ENCODE data around the gene KLHL1.

DNA sequence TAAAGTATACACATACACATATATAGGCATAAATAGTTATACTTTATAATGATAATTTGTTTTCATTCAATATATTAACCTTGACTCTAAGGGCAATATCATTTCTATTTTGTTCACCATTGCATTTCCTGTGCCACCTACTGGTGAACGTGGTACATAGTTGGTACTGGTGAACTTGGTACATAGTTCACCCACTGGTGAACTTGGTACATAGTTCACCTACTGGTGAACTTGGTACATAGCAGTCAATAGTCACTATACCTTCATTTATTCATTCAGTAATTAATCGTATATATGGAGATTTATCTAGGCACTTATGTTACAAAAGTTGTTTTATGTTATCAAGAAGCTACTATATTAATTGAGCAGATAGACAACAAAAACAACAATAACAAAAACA lies 173.2 kb downstream of the KLHL1 start:
- TF ChIP-seq, protein P1, sequence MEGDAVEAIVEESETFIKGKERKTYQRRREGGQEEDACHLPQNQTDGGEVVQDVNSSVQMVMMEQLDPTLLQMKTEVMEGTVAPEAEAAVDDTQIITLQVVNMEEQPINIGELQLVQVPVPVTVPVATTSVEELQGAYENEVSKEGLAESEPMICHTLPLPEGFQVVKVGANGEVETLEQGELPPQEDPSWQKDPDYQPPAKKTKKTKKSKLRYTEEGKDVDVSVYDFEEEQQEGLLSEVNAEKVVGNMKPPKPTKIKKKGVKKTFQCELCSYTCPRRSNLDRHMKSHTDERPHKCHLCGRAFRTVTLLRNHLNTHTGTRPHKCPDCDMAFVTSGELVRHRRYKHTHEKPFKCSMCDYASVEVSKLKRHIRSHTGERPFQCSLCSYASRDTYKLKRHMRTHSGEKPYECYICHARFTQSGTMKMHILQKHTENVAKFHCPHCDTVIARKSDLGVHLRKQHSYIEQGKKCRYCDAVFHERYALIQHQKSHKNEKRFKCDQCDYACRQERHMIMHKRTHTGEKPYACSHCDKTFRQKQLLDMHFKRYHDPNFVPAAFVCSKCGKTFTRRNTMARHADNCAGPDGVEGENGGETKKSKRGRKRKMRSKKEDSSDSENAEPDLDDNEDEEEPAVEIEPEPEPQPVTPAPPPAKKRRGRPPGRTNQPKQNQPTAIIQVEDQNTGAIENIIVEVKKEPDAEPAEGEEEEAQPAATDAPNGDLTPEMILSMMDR (IDR thresholded peaks at IDR 0.05 in 8 of 11, conservative IDR thresholded peaks at IDR 0.05 in 3 of 11): no peak
- no peak for TF ChIP-seq POLR2A (IDR thresholded peaks at IDR 0.05)

All from spleen (tissue), 7 donors.